Neural progenitor cell (in vitro differentiated cells): Measurements from ENCODE around the gene SPDYE4.

ENCODE experiments used
- EZH2 ChIP-seq: fragments of 200-600 bp; sonication (generic); IDR thresholded peaks from 2 replicates; pipeline ENCODE4 v1.6.1; 2017; ENCODE audit warnings: antibody characterized with exemption, mild to moderate bottlenecking, moderate library complexity
- TF ChIP-seq, protein P1 (sequence below): fragments of 200-600 bp; sonication (generic); IDR thresholded peaks from 2 replicates; pipeline ENCODE4 v1.5.1; 2017; ENCODE audit warnings: antibody characterized with exemption, mild to moderate bottlenecking

DNA sequence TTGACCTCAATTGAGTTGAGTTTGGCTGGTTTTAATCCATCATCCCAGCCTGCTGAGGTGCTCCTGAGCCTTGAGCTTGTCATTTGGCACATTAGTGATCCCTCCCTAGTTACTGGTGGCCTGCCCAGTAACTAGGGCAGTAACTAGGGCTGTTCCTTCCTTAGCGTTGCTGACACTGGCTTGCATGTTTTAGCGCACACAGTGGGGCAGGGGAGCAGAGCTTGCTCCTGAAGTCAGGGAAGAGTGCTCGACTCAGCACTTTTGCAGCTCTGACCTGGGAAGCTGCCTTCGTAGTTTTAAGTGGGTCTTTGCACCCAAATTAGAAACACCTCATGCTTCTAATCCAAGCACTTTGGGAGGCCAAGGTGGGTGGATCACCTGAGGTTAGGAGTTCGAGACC lies 29.4 kb downstream of the SPDYE4 start:
- no peak for TF ChIP-seq EZH2
- TF ChIP-seq, protein P1, sequence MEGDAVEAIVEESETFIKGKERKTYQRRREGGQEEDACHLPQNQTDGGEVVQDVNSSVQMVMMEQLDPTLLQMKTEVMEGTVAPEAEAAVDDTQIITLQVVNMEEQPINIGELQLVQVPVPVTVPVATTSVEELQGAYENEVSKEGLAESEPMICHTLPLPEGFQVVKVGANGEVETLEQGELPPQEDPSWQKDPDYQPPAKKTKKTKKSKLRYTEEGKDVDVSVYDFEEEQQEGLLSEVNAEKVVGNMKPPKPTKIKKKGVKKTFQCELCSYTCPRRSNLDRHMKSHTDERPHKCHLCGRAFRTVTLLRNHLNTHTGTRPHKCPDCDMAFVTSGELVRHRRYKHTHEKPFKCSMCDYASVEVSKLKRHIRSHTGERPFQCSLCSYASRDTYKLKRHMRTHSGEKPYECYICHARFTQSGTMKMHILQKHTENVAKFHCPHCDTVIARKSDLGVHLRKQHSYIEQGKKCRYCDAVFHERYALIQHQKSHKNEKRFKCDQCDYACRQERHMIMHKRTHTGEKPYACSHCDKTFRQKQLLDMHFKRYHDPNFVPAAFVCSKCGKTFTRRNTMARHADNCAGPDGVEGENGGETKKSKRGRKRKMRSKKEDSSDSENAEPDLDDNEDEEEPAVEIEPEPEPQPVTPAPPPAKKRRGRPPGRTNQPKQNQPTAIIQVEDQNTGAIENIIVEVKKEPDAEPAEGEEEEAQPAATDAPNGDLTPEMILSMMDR: no peak
